HUDEP-2 (cell line): ENCODE measurements around the gene SORCS2.
"Not testable (repeated sequence)": the region's sequence is repeated elsewhere in the genome, so short reads cannot be mapped to it uniquely, and the experiment has no call there.

Experiments used
- DNase-seq, 76 experiments: peaks; one replicate each; lab custom pipeline; 2025; ENCODE audit not compliant: unreplicated experiment in 76 of 76; lab: John Stamatoyannopoulos, UW

SORCS2 gene

DNA sequence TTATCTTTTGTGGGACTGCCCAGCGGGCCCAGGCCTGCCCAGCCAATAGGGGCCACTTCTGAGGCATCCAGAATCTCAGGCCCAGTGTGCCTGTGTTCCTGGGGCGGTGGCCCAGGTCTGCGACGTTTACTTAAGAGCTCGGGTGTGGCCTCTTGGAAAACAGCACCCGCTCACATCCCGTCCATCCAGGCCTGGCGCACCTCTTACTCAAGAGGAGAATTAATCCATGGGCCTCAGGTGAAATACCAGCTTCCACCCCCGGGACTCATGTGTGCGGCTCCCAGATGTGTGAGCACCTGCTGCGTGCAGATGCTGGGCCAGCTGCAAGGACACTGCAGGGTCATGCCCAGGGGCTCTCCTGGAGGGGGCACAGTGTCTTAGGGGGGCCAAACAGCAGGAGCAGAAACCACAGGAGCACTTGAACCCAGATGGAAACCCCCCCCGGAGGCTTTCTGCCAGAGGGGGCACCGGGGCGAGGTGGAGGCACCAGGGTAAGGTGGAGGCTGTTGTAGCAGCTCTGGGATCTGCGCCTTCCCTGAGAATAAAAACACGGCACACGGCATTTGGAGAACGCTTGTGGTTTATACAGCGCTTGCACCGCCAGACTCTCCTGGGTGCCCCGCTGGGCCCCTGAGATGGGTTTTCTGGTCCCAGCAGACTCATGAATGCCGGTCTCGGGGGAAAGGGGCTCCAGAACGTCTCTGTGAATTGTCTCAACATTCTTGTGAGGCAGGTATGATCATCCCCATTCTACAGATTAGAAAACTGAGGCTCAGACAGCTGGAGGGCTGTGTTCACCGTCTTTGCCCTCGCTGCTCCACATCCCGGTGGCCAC, 239.6 kb downstream of the SORCS2 start:
- no peak for DNase-seq

DNA sequence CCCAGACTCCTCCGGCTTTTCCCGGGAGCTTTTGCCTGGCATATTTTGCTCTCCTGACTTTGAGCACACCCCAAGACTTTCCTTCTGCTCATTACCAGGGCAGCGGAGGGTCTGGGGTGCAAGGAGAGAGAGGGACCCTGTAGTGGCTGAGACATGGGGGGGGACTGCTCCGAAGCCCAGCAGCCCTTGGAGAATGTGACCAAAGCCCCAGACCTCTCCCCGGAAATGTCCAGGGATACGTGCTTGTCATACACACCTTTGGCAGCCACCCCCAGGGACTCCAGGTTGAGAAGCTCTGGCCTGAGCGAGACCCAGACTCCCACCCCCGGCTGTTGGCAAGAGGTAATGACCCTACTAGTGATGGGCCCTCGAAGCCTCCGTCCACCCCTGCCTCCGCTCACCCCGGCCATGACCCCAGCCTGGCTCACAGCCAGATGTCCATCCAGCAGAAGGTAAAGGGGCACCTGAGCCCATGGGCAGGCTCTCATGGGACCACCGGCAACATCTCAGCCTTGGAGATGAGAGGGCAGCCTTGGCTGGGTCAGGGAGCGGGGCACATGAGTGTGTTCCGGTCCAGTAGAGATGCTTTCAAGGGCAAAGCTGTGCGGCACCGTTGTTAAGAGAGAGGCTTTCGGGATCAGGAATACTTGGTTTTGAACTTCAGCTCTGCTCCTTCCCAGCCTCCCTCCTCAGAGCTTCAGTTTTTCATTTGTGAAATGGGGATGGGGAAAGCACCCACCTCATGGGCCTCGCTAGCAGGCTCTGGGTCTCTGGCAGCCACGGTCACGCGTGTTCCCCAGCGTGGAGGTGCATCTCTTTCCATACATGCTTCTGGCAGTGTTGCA, 240.4 kb downstream of the SORCS2 start:
- DNase-seq = no peak

DNA sequence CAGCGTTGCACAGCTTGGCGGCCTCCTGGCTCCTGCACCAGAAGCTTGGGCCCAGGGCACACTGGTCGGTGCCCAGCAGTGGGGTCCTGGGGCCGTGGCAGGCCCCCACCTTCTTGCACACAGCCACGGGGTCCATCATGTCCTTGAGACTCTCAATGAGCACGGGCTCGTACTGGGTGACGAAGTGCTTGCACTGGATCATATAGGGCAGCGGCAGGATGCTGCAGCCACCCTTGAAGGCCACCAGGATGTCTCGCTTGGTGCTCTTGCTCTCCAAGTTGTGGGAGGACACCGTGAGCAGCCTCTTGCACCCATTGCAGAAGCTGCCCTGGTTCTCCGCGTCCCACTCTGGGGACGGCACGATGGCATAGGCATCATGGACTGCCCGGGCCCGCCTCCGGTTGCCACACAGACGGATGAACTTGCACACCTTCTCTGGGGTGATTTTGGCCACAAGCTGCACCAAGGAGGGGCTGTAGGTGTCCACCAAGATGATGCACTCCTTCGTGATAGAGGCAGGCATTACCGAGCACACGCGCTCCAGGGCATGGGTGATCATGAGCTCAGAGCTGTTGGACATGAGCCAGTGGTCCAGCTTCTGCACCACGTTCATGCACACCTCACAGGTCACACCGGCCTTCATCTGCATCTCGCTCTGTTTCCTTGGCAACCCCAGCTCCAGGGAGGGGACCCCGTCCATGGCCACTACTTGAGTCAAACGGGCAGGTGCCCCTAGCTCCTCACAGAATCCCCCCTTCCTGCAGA, 241.2 kb downstream of the SORCS2 start:
- DNase-seq = no peak

DNA sequence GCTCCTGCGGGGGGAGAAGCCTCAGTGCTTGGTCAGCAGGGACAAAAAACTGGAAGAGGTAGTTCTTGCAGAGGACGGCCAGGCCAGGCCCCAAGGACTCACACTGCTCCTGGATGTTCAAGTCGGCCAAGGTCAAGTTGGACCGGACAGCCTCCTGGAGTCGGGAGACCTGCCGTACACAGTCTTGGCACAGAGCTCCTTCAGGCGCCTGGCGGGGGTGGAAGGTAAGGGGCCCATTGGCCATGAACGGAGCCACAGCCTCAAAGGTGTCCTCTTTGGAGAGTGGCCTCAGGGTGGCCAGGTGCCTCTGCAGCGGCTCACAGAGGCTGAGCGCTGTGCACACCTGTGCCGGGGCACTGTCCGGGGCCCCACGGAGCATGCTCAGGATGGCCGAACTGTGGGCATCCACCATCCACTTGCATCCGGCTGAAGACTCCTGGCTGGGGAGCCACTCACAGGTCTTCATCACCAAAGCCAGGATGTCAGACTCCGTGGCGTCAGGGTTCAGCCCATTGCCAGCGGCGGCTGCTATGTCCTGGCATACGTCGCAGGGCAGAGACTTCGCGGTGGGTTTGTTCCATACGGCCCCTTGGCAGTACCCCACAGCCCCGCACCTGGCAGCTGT, 241.9 kb downstream of the SORCS2 start:
- no peak for DNase-seq

DNA sequence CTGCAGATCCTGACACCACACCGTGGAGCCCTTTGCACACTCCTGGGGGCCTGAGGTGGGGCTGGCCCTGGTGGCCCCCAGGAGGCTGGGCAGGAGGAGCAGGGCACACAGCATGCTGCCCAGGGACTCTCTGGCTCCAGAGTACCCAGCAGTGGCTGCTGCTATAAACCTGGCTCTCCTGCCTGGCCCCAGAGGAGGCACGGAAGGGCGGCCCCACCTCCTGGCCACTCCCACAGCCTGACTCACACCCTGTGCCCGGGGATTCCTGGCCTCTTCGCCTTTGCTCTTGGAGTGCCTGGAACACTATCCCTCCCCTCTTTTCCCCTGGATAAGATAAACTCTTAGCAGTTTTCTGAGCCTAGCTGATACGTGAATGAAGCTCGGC, 242.4 kb downstream of the SORCS2 start, which contains the start of gene PSAPL1:
PSAPL1 (minus strand) TSS at position 165 of the 385 bp plus-strand sequence; CDS start at position 114, 51 bp downstream.
- peak in 4 of 76 experiments; percentile 1 to 14 (median 3) for DNase-seq

DNA sequence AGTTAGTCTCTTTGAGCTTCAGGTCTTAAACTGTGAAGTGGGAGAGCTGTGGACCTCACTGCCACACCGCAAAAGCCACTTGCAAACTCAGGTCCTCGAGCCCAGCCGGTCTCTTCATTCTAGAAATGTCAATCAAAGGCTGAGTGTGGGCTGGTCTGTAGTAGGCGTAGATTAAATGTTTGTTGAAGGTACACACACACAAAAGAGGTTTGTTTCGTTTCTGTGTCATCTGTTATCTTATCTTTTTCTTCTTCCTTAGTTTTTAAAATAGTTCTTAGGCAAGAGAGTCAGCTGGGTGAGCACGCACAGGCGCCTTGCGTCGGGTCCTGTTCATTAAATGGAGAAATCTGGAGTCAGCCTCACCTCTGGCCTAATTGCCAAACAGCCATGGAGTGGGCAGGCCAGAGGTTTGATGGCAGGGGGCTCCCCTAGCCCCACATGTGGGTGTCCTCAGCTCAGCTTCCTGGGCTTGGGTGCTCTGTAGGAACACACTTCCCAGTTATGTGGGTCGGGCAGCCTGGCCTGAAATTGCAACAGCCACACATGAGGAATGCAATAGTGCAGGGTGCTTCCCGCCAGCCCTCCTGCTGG, 243.2 kb downstream of the SORCS2 start:
- no peak for DNase-seq

DNA sequence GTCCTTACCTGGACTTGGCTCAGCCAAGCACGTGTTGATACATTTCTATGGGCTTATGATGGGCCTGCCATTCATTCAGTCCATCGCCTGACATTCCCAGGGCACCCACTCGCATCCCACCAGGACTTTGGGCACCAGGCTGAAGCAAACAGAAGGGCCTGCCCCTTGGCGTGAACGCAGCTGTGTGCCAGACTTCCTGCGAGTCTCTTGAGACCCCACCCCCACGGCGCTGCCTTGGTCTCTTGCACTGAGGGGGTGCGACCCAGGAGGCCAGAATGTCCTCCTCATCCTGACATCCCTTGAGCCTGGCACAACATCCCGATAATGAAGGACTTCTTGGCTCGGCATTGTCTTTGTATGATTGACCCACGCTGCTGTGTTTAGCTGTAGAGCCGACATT, 243.9 kb downstream of the SORCS2 start:
- DNase-seq = no peak

DNA sequence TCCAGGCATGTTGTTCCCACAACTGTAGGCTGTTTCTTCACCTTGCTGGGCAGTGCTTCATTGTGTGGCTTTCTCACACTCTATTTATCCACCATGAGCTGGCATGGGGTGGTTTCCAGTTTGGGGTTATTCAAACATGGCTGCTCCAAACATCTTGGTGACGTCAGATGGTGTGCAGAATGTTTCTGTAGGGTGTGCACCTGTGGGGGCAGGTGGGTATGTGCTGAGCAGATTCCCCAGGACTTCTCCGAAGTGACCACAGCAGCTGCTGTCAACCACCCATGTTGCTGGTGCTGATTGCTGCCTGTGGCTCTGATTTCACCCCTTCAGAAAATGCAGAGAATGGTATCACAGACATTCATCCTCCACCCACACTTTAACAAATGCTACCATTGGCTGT, 247.4 kb downstream of the SORCS2 start:
- no peak for DNase-seq

DNA sequence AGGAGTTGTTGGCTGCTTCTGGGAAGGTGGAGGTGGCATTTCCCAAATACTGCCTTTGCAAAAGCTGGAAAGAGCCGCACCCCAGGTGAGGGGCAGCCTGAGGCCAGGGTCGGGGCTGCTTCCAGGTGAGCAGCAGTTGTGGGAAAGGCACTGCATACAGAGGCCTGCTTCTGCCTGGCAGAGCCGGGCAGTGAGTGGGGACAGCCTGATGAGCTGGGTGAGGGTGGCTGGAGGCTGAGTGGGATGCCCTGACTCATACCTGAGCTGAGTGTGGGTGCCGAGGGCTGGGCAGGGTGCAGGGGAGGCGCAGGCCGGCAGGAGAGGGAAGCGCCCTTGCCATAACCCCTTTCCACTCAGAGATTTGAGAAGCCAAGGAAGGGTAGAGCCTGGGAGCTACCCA, 248.9 kb downstream of the SORCS2 start:
- no peak for DNase-seq

DNA sequence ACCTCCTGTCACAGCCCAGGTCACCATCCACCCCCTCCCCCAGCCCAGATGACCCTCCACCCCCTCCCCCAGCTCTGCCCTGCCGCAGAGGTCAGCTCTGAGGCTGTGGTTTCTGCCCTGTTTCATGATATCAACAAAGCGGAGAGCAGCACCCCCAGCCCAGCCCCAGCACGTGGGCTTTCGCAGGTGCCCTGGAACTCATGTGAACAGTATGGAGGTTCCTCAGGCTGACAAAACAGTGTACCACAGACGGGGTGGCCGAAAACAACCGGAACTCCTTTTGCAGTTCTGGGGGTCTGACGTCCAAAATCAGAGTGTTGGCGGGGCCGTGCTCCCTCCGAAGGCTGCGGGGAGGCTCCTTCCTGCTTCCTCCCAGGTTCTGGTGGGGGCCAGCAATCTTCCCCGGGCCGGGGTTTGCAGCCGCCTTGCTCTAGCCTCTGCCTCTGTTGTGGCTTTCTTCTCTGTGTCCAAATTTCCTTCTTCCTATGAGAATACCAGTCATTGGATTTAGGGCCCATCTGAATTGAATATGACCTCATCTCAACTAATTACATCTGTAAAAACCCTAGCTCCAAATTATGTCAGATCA, 250.3 kb downstream of the SORCS2 start:
- no peak for DNase-seq

DNA sequence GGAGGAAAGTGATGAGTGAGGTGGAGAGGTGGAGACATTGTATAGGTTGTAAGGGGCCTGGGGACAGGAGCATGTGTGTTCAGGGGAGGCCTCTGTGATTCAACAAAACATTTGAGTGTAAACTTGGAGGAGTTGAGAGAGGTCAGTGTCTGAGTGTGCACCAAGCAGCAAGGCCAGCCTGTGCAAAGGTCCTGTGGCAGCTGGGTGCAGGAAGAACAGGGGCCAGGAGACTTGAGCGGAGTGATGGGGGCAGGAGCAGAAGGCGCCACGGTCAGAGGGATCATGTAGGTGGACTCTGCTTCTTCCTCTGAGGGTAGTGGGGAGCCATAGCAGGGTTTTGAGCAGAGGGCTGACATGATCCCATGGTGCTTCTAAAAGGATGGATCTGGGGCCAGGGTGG, 252.0 kb downstream of the SORCS2 start:
- no peak for DNase-seq

DNA sequence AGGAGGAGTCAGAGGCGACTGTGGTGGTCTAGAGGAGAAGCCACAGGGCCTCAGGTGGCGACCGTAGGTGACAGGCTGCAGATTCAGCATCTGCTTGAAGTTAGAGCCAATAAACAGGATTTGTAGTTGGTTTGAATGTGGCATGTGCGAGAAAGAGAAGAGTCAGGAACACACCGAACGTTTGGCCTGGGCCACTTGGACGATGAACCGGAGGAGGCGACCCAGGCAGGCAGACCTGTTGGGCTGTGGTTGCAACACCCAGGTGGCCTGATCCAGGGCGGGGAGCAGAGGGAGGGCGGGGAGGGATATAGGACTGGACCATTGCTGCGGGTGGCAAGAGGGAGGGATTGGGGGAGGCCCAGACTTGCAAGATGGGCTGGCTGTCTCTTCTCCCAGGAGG, 252.4 kb downstream of the SORCS2 start:
- no peak for DNase-seq

DNA sequence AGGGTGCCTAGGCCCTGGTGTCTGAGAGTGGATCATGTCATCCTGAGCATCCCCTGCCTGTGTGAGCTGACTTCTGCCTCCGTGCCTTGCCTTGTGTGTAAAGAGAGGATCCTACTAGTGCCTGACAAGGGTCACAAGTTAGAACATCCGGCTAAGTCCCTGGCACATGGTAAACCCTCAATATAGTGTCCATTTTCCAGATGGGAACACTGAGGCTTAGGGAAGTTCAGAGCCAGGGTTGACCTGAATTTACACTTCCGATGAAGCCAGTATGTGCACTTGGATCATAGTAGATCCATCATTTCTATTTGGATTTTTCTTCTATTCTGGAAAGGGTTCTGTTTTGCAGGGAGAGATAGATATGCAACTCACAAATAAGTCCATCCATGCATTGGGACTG, 254.9 kb downstream of the SORCS2 start:
- DNase-seq = no peak

DNA sequence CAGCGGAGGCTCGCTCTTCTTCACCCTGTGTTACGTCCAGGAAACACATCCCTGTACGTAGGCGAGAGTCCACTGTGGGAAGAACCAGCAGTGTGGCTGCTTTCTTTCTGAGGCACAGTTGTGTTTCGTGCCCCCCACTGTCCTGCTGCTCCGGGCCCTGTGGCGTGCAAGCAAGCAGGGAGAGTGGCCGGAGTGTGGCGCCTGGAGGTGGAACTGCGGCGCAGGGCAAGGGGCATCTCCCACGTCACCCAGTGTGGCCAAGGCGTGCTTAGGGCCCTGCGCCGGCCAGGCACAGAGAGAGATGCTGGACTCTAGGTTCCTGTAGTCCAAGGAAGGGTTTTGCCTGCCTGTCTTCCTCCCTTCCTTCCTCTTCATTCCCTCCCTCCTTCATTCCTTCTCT, 255.7 kb downstream of the SORCS2 start:
- DNase-seq = no peak

DNA sequence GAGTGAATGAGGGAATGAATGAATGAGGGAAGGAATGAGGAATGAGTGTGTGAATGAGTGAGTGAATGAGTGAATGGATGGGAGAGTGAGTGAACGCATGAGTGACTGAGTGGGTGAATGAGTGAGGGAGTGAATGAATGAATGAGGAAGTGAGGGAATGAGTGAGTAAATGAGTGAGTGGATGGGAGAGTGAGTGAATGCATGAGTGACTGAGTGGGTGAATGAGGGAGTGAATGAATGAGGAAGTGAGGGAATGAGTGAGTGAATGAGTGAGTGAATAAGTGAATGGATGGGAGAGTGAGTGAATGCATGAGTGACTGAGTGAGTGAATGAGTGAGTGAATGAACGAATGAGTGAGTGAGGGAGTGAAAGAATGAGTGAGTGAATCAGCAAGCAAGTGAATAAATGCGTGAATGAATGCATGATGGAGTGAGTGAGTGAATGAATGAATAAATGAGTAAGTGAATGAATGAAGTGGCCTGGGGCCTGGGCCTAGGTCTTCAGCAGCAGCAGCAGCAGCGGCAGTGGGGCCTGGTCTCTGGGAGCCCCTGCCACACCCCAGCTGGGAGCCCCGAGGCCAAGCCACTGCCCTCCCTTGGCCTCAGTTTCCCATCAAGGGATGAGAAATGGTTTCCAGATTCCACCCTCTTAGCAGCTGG, 258.6 kb downstream of the SORCS2 start:
- no peak for DNase-seq

DNA sequence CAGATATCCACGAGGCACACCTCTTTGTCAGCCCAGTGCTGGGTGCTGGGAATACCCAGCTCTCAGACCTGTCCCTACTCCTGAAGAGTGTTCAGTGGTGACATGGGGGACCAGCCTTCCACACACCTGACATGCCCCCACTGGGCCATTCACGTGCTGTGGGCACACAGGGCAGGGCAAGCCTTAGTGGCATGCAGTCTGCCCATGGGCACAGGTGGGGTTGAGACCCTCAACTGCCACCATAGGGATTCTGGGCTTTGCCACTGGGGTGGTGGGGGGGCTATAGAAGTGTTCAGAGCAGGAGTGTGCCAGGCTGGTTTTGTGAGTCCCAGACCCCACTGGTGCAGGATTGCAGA, 259.1 kb downstream of the SORCS2 start:
- no peak for DNase-seq

DNA sequence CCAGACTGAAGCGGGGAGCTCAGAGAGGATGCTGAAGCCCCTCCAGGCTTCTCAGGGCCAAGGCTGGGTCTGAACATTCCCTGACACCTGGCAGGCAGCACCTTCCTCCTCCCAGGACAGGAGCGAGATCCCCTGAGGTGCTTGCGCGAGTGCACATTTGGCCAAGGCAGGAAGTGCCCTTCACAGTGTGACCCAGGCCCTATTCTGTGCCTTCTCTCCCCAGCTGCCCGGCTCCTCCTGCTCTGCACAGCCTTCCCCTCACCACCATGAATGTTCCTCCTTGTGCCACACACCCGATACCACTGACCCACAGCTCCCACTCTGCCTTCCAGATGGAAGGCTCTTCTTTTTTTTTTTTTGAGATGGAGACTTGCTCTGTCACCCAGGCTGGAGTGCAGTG, 259.5 kb downstream of the SORCS2 start:
- no peak for DNase-seq

DNA sequence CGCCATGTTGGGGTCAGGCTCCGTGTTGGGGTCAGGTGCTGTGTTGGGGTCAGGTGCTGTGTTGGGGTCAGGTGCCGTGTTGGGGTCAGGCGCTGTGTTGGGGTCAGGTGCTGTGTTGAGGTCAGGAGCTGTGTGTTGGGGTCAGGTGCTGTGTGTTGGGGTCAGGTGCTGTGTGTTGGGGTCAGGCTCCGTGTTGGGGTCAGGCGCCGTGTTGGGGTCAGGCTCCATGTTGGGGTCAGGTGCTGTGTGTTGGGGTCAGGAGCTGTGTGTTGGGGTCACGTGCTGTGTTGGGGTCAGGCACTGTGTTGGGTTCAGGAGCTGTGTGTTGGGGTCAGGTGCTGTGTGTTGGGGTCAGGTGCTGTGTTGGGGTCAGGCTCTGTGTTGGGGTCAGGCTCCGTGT, 260.5 kb downstream of the SORCS2 start:
- not testable (repeated sequence) for DNase-seq
